ENCODE measurements around the gene BTC. TPM values are rescaled to one million over a fixed set of nuclear protein-coding genes. Genes with fewer than 3 reads are reported as not detected.

BTC gene
- polyA plus RNA-seq, 1 donor from 2014 or later: not detected

DNA sequence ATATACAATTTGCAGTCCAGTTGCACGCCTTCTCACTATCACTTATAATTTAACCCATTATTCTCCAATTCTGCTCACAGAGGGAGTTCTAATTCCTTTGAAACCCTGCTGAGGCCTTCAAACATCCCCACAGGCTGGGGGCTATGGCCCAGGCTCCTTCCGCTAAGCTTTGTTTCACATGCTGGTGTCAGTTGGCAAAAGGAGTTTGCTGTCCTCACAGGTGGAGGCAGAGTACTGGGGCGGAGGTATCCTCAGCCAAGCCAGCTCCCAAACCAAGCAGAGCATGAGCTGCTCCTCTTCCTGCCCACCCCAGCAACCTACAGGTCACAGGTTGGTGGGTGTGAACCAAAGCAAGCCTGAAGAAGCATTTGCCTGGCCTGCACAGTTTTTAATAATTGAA lies 21.5 kb downstream of the BTC start:
- H4K20me1 ChIP-seq (ENCODE audit: insufficient read depth): no peaks in the 10 kb centered on the region
- no peak overlapping the region for H2AFZ ChIP-seq (ENCODE audit: low read depth, low read length)
- TF ChIP-seq SMC3 (conservative IDR thresholded peaks at IDR 0.05; ENCODE audit: poor library complexity) (no peak), EP300 (conservative IDR thresholded peaks at IDR 0.05; ENCODE audit: poor library complexity, severe bottlenecking) (no peak), RAD21 (conservative IDR thresholded peaks at IDR 0.05) (no peak), EZH2 (IDR thresholded peaks at IDR 0.05; ENCODE audit: borderline replicate concordance, insufficient read depth, low read length, poor library complexity, severe bottlenecking) (no peak), MXI1 (conservative IDR thresholded peaks at IDR 0.05; ENCODE audit: poor library complexity, severe bottlenecking) (no peak), POLR2AphosphoS5 (IDR thresholded peaks at IDR 0.05) (no peak), TAF1 (IDR thresholded peaks at IDR 0.05; ENCODE audit: low read depth) (no peak)
- TF ChIP-seq, protein P1, sequence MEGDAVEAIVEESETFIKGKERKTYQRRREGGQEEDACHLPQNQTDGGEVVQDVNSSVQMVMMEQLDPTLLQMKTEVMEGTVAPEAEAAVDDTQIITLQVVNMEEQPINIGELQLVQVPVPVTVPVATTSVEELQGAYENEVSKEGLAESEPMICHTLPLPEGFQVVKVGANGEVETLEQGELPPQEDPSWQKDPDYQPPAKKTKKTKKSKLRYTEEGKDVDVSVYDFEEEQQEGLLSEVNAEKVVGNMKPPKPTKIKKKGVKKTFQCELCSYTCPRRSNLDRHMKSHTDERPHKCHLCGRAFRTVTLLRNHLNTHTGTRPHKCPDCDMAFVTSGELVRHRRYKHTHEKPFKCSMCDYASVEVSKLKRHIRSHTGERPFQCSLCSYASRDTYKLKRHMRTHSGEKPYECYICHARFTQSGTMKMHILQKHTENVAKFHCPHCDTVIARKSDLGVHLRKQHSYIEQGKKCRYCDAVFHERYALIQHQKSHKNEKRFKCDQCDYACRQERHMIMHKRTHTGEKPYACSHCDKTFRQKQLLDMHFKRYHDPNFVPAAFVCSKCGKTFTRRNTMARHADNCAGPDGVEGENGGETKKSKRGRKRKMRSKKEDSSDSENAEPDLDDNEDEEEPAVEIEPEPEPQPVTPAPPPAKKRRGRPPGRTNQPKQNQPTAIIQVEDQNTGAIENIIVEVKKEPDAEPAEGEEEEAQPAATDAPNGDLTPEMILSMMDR (IDR thresholded peaks at IDR 0.05; ENCODE audit: poor library complexity, severe bottlenecking): no peak
- TF ChIP-seq, protein P2, sequence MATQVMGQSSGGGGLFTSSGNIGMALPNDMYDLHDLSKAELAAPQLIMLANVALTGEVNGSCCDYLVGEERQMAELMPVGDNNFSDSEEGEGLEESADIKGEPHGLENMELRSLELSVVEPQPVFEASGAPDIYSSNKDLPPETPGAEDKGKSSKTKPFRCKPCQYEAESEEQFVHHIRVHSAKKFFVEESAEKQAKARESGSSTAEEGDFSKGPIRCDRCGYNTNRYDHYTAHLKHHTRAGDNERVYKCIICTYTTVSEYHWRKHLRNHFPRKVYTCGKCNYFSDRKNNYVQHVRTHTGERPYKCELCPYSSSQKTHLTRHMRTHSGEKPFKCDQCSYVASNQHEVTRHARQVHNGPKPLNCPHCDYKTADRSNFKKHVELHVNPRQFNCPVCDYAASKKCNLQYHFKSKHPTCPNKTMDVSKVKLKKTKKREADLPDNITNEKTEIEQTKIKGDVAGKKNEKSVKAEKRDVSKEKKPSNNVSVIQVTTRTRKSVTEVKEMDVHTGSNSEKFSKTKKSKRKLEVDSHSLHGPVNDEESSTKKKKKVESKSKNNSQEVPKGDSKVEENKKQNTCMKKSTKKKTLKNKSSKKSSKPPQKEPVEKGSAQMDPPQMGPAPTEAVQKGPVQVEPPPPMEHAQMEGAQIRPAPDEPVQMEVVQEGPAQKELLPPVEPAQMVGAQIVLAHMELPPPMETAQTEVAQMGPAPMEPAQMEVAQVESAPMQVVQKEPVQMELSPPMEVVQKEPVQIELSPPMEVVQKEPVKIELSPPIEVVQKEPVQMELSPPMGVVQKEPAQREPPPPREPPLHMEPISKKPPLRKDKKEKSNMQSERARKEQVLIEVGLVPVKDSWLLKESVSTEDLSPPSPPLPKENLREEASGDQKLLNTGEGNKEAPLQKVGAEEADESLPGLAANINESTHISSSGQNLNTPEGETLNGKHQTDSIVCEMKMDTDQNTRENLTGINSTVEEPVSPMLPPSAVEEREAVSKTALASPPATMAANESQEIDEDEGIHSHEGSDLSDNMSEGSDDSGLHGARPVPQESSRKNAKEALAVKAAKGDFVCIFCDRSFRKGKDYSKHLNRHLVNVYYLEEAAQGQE (IDR thresholded peaks at IDR 0.05; ENCODE audit: borderline replicate concordance): no peak
- no peaks in the 10 kb centered on the region for H3K27me3 ChIP-seq (ENCODE audit: insufficient read depth, low read depth, low read length)
- H3K36me3 ChIP-seq (ENCODE audit: insufficient read depth, low read length): no peaks in the 10 kb centered on the region
- H3K4me2 ChIP-seq (ENCODE audit: low read length): no peak overlapping the region
- no peak overlapping the region for H3K9ac ChIP-seq (ENCODE audit: low read length)
- H3K9me3 ChIP-seq (ENCODE audit: low read length): no peaks in the 10 kb centered on the region
- H3K79me2 ChIP-seq (replicated peaks; ENCODE audit: insufficient read depth, low read length): no peaks in the 10 kb centered on the region
- H3K9me2 ChIP-seq (ENCODE audit: insufficient read depth, low read length): no peaks in the 10 kb centered on the region
- H3K27ac ChIP-seq (ENCODE audit: low read length): no peak overlapping the region
- no peak overlapping the region for H3K4me3 ChIP-seq (ENCODE audit: low read length)
- H3F3A ChIP-seq (ENCODE audit: insufficient read depth, low read length, poor library complexity, severe bottlenecking): no peaks in the 10 kb centered on the region

DNA sequence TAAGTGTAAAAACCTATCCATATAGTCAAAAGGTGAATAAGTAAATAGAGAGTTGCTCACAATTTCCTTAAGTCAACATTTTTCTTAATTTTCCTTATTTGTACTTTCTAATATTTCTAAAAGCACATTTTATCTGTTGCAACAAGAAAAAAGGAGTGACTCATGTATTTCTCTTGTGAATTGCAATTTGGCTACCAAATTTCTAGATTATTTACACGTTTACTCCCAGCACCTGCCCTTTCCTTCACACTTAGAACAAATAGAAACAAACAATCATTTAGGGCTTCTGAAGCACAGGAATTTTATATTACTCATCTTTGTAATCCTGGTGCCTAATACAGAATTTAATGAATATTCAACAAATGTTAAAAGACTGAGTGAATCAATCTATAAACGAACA lies 22.2 kb downstream of the BTC start:
- Histone ChIP-seq H3K4me3 (ENCODE audit: low read length) (no peak overlapping the region), H3K9ac (ENCODE audit: low read length) (no peak overlapping the region), H3K79me2 (replicated peaks; ENCODE audit: insufficient read depth, low read length) (no peaks in the 10 kb centered on the region), H3F3A (ENCODE audit: insufficient read depth, low read length, poor library complexity, severe bottlenecking) (no peaks in the 10 kb centered on the region), H4K20me1 (ENCODE audit: insufficient read depth) (no peaks in the 10 kb centered on the region), H3K9me3 (ENCODE audit: low read length) (no peaks in the 10 kb centered on the region), H2AFZ (ENCODE audit: low read depth, low read length) (no peak overlapping the region), H3K27ac (ENCODE audit: low read length) (no peak overlapping the region), H3K36me3 (ENCODE audit: insufficient read depth, low read length) (no peaks in the 10 kb centered on the region), H3K27me3 (ENCODE audit: insufficient read depth, low read depth, low read length) (no peaks in the 10 kb centered on the region), H3K9me2 (ENCODE audit: insufficient read depth, low read length) (no peaks in the 10 kb centered on the region), H3K4me2 (ENCODE audit: low read length) (no peak overlapping the region)
- TF ChIP-seq EP300 (conservative IDR thresholded peaks at IDR 0.05; ENCODE audit: poor library complexity, severe bottlenecking) (no peak), SMC3 (conservative IDR thresholded peaks at IDR 0.05; ENCODE audit: poor library complexity) (no peak), RAD21 (conservative IDR thresholded peaks at IDR 0.05) (no peak), EZH2 (IDR thresholded peaks at IDR 0.05; ENCODE audit: borderline replicate concordance, insufficient read depth, low read length, poor library complexity, severe bottlenecking) (no peak), TAF1 (IDR thresholded peaks at IDR 0.05; ENCODE audit: low read depth) (no peak), MXI1 (conservative IDR thresholded peaks at IDR 0.05; ENCODE audit: poor library complexity, severe bottlenecking) (no peak), POLR2AphosphoS5 (IDR thresholded peaks at IDR 0.05) (no peak)
- TF ChIP-seq, protein P2 (IDR thresholded peaks at IDR 0.05; ENCODE audit: borderline replicate concordance): no peak
- TF ChIP-seq, protein P1 (IDR thresholded peaks at IDR 0.05; ENCODE audit: poor library complexity, severe bottlenecking): no peak

All from neural cell (in vitro differentiated cells).